GM18507 (cell line): ENCODE data around the gene PSMB2.

Experiments used
- DNase-seq: peaks from one replicate; pipeline ENCODE4 v3.0.0; 2011; ENCODE audit warnings: low read depth; ENCODE audit not compliant: insufficient read length; ENCODE audit errors: extremely low spot score
- FAIRE-seq: peaks from 2 replicates; lab custom pipeline; 2011; peaks lifted over from hg19 to GRCh38; lab: Jason Lieb, UNC

Gene PSMB2

DNA sequence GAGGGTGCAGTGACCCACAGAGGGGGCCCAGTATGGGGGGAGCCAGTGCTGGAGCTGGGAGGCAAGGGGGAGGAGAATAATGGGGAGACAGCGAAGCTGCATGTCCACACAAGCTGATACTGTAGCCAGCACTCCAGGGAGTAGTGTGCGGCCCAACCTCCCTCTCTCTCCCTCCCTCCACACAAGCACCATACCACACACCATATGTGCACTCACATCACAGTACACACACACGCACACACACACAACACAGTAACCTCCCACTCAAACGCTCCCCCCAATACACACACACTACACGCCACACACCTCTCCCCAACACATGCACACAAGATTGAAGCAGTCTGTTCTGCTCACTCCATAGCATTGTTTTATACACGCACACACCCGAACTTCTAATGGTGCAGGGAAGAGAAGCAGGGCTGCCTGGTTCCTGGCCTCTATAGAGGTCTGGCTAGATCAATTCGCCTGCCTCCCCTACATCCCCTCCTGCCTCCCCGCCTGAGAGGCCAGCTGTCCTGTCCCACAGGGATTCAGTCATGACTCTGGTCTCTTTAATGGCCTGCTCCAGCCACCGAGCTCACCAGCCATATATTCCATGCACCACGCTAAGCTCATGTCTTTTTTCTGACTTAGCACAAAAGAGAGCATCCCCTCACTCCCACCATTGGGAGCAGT, 79.9 kb downstream of the PSMB2 start:
- DNase-seq (no peak), FAIRE-seq (no peak)

DNA sequence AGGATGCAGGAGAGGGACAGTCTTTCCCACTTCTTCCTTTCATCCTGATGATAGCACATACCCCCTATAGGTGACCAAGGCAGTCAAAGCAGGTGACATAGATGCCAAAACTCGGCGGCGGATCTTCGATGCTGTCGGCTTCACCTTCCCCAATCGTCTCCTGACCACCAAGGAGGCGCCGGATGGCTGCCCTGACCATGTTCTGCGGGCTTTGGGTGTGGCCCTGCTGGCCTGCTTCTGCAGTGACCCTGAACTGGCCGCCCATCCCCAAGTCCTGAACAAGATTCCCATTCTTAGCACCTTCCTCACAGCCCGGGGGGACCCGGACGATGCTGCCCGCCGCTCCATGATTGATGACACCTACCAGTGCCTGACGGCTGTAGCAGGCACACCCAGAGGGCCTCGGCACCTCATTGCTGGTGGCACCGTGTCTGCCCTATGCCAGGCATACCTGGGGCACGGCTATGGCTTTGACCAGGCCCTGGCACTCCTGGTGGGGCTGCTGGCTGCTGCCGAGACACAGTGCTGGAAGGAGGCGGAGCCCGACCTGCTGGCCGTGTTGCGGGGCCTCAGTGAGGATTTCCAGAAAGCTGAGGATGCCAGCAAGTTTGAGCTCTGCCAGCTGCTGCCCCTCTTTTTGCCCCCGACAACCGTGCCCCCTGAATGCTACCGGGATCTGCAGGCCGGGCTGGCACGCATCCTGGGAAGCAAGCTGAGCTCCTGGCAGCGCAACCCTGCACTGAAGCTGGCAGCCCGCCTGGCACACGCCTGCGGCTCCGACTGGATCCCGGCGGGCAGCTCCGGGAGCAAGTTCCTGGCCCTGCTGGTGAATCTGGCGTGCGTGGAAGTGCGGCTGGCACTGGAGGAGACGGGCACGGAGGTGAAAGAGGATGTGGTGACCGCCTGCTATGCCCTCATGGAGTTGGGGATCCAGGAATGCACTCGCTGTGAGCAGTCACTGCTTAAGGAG, 80.8 kb downstream of the PSMB2 start:
- DNase-seq (no peak), FAIRE-seq (no peak)

DNA sequence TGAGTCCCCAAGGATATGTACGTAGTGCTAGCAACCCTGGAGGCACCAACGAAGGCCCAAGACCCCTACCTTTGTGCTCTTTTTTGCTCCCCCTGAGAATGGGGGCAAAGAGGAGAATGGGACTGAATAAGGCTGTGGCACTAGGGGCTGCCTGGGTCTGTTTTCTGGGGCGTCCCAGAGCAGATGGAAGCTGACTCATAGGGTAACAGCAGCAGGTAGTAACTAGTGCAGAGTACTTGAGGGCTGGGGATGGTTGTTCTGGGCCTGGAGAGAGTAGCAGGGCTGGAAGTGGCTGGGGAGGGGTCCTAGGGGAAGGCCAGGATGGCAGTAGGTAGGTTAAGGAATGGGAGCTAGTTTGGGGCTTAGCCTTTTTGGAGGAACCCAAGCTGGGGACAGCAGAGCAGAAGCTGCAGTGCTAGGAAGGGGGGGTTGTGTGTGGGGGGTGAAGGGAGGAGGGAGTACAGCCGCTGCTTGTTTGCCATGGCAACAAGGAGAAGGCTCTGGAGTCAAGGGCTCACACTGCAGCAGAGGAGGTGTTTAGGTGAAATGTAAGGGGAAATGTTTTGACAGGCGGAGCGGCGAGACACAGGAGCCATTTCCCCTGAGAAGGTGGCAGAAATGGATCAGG, 81.9 kb downstream of the PSMB2 start:
- FAIRE-seq (no peak), DNase-seq (no peak)

DNA sequence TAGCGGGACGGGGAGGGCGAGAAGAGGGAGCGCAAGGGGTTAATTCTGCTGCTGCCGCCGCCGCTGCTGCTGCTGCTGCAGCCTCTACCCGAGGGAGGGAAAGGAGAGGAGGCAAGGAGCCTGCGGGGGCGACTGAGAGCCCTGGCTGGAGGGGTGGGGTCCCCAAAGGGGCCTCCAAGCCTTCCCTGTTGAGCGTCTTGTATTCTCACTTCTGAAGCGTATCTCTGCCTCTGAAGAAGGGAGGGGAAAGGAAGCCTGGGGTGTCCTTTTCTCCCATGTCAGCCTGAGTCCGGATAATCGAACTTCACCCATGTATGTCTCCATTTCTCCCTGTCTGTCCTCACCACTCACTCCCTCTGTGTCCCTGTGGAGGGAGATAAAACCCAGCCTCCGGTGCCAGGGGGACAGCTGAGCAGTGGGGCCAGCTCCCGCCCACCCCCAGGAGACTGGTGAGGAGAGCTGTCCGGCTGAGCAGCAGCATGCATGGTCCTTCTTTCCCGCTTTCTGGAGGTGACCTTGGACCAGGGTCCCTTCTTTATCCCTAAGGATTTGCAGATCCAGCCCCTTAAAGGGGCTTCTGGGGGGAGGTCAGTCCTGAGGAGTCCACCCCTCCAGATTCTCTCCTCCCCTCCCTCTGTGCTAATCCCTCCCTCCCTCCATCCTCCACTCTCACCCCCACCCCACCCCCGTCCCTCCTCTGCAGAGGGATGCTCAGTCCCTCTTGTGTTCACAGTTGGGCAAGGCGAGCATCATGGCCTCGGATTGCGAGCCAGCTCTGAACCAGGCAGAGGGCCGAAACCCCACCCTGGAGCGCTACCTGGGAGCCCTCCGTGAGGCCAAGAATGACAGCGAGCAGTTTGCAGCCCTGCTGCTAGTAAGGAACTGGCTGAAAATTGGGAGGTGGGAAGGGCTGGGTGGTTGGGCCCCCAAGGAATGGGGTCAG, 82.7 kb downstream of the PSMB2 start:
- FAIRE-seq, result peak; percentile 12
- no peak for DNase-seq

DNA sequence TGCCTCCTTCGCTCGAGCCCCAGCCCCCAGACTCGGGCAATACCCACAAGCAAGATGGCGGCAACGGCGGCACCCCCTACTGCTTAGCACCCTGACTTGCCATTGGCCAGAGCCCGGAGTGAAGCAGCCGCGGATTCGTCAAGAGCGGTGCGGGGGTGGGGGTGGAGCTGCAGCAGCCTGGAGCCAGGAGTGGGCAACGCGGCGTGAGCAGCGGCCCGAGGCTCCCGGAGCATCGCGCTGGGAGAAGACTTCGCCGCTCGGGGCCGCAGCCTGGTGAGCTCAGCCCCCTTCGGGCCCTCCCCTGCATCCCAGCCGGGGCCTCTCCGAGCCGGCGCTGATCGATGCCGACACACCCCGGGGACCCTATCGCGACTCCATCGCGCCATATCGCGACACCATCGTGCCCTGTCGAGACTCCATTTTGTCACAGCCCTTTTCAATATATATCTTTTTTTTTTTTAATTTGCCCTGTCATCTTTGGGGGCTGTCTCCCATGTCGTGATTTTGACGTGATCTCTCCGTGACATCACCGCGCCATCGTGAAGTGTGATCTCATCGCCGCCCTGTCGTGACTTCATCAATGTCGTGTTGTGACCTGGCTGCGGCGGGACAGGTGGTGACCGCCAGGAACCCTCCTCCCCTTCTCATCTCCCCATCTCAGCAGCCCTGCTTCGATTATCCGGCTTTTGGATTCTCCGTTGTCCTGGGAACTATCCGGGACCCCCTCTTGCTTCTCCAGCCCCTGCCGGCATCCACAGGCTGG, 83.5 kb downstream of the PSMB2 start, which contains the start of gene NCDN:
Gene NCDN, plus strand, starts transcription at position 189 of the 763 bp plus-strand sequence. Its CDS starts 392 bp downstream, at position 581.
- FAIRE-seq, result peak; percentile 98
- peak; percentile 95 for DNase-seq

DNA sequence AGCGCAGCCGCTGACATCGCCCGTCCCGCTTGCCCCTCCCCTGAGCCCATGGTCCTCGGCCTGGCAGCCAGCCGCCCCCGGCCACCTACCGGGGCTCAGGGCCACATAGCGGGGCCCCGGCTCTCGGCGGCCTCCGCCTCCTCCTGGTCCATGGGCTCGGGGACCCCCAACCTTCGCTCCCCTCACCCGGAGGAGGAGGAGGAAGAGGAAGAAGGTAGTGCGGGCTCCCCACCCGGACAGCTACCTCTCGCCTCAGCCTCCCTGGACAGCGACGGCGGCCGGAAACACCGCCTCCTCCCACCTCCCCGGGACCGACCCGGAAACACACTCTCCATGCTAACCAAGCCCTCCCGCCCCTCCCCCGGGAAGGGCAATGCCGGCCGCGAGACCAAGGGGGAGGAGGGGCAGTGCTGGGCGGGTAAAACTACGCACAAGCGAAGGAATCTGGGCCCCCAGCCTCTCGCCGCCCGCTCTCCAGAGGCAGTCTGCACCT, 84.2 kb downstream of the PSMB2 start, which contains the start of gene KIAA0319L:
Gene KIAA0319L, minus strand, starts transcription at position 286 of the 493 bp plus-strand sequence. CDS start 2,912 bp downstream, outside the sequence.
- no peak for FAIRE-seq
- peak; percentile 82 for DNase-seq

DNA sequence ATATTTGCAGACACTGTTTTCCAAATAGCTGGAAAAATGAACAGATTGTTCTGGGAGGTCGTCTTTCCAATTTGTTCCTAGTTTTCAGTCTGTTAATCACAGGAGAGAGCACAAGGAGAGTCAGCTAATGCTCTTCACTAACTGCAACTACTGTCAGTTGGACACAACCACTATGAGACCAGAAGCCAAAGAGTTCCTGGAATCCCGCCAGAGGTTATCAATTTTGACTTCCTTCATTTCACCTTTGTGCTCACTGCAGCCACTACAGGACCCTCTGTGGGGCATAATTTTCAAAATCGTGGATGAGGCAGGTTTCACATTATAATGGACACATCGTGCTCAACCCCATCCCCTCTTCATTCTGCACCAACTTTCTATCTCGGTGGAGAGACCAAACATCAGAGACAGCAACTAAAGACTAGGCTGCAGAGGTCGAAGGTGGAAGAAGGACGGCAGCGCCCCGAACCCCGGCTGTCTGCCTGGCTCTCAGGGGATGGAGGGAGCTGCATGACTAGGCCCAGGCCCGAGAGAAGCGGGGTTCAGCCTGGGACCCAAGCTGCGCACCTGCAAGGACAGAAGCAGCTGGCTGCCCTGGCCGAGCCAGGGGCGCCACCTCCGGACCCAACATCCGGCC, 84.7 kb downstream of the PSMB2 start:
- peak; percentile 12 for FAIRE-seq
- no peak for DNase-seq

DNA sequence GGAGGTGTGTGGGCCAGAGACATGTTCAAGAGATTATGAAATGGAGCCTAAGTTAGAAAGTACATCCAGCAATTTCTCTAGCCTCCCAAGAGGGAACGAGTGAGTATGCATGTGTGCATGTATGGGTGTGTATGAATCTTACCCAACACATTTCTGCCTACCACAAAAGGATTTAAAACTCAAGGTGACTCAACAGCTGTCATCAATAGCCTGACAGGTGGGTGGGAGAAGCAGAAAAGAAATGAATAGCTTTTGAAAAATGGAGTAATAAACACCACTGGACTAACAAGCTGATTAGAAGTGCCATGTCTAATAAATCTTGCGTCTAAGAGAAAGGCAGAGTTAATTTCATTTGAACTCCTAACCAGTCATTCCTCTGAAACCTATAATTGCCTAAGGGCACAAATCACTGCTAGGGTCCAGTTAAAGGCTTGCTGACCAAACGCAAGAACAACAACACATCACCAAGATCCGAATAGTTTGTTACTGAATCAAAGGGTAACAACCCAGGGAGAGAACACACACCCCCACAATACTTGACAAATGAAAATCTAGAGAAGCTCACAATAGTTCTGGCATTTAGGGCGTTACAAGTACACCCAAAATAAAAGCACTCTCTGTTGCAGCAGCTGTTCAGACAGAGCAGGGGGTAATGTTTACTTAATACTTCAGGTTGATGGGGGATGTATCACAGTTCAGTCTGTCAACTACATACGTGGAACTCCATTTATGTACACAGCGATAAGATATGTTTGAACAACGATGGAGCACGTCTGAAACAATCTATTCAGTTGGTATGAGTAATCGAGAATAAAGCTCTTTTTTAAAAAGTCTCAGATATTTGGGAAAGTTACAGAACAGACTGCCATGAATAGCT, 85.5 kb downstream of the PSMB2 start:
- FAIRE-seq (no peak), DNase-seq (no peak)

DNA sequence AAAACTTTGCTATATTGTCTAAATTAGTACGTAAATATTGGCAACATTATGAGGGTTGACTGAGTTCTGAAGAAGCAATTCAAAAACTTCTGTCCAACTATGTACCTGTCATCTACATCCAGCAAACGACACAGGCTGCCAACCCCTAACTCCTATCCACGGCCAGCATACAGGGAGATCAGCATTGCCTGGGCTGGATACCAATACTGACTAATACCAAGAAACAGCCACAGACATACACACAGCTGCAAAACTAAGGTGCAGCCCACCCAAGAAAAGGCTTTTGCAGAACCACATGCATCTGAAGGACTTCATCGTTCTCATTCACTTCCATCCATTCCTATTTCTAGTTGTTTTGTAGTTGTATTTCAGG, 86.1 kb downstream of the PSMB2 start:
- FAIRE-seq, result no peak

DNA sequence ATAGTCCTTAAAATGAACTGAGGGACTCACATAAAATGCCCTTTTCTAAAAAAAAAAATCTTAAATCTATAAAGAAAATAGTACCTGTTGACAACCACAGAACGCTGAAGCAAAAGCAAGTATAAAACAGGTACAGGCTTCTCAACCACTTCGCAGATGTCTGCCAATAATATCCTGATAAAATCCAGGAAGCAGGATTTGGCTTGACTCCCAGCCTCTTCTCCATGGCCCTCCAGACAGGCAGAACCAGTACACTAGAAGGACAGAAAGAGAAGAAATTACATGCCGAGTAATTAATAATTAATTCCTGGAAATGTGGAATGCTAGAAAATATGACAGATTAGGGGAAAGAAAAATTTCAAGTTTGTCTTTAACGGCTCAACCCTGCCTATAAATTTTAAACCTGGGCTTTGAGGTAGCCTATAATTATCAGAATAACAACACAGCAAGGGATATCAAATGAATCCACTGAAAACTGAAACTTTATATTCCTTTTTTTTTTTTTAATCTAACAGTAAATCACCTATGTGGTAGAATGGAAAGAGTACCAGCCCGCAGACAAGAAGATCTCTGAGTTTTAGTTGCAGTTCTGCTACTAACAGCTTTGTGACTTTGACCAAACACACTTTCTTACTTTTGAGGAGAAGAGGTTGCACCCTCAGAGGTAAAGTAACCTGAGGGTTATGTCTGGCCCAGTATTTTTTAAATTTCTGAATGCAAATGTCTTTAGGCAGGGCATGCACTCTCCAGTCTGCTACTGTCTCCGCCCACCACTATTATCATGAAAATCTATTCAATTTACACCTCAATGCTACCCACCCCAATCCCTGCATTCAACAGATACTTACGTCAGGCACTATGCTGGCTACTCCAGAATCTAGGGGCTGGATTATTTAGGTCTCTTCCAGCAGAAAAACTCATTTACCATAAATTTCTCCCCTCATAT, 86.8 kb downstream of the PSMB2 start:
- no peak for FAIRE-seq

More for the DNA sequence above, 86.1 kb downstream of the PSMB2 start:
- no peak for DNase-seq

DNA sequence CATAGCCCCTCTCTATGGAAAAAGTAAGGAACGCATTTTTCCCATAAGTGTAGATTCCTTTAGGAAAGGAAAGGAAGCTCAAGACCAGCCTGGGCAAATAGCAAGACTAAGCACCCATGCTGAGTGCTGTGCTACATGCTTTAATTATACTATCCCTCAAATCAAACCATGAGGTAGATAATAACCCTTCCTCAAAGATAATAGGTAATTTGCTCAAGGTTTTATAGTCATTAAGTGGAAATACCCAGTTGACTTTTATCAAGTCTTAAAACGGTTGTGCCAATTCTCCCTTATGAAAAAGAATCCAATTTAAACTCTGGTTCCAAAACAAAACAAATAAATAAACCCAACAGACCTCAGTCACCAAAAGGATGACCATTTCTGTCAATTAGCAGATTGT, 87.5 kb downstream of the PSMB2 start:
- DNase-seq, result no peak
- FAIRE-seq, result no peak

More for the DNA sequence above, 86.8 kb downstream of the PSMB2 start:
- DNase-seq, result no peak
